Right ventricle myocardium inferior (tissue), 1 donor: Measurements from ENCODE around the gene NEK1. TPM values are rescaled to one million over a fixed set of nuclear protein-coding genes. Genes with fewer than 3 reads are reported as not detected.

Experiments
- ATAC-seq: fragments of 200-7000 bp; cut with Tn5 transposase; one replicate; pipeline ENCODE4 v1.9.1; 2020; ENCODE audit warnings: mild to moderate bottlenecking, moderate library complexity
- DNase-seq: peaks from one replicate; pipeline ENCODE4 v3.0.0; 2021; ENCODE audit errors: missing footprints
- intact Hi-C: fragments of 100-400 bp; cut with DNase I; formaldehyde crosslinking; loops from one replicate; pipeline ENCODE4 v1.11.0; 2022
- total RNA-seq: library from RNA; stranded (reverse); fragmentation: NEBNext Ultra II Directional; extraction: Animal tissue kit (Norgen Biotek cat#: 25700); gene quantifications from one replicate; pipeline ENCODE4 v1.2.1, GENCODE V29; 2021
- donor health status: DM: no; HTN: yes; CAD: no; lungs with severe emphysema.

NEK1 gene
- total RNA-seq, 1 donor from 2014 or later = 13.8 TPM

GRCh38 chr4:169345316-169345721 lies 267.1 kb downstream of the NEK1 start:
- ATAC-seq (no peak), DNase-seq (no peak)
- intact Hi-C loops = no loop called here

Other genes with a start within 250 kb of the NEK1 start
- 58.3 TPM for gene CLCN3, start 8.0 kb upstream of the NEK1 start, total RNA-seq
- 18.4 TPM for gene HPF1, start 145.4 kb upstream of the NEK1 start, total RNA-seq